Measurements from ENCODE around the gene RMP24.
"Not testable (repeated sequence)": the region's sequence is repeated elsewhere in the genome, so short reads cannot be mapped to it uniquely, and the experiment has no call there.

The RMP24 gene

GRCh38 chr18:35968278-35968880 lies 4.1 kb upstream of the RMP24 start:
- DNase-seq = no peak

GRCh38 chr18:35969676-35970075 lies 2.8 kb upstream of the RMP24 start:
- DNase-seq = no peak

GRCh38 chr18:35971661-35972196 lies 750 bp upstream of the RMP24 start:
- no peak for DNase-seq

GRCh38 chr18:35973650-35974049 lies 1.2 kb downstream of the RMP24 start:
- no peak for DNase-seq

GRCh38 chr18:35974181-35974580 lies 1.7 kb downstream of the RMP24 start:
- DNase-seq = no peak

- no peak for DNase-seq
Measured at GRCh38 chr18:35979112-35979511, 6.6 kb downstream of the RMP24 start.

- no peak for DNase-seq
Measured at GRCh38 chr18:35982409-35983114, 10.1 kb downstream of the RMP24 start.

GRCh38 chr18:35983147-35983546 lies 10.7 kb downstream of the RMP24 start:
- DNase-seq = no peak

- DNase-seq = no peak
Measured at GRCh38 chr18:35983818-35984217, 11.3 kb downstream of the RMP24 start.

GRCh38 chr18:35991696-35992095 lies 19.2 kb downstream of the RMP24 start:
- DNase-seq = no peak

GRCh38 chr18:35993013-35993412 lies 20.5 kb downstream of the RMP24 start:
- no peak for DNase-seq

GRCh38 chr18:35998967-35999366 lies 26.5 kb downstream of the RMP24 start:
- DNase-seq = peak; percentile 16

- no peak for DNase-seq
Measured at GRCh38 chr18:35999925-36000324, 27.4 kb downstream of the RMP24 start.

GRCh38 chr18:36006997-36007396 lies 34.5 kb downstream of the RMP24 start:
- no peak for DNase-seq

GRCh38 chr18:36009214-36009613 lies 36.7 kb downstream of the RMP24 start:
- no peak for DNase-seq

- DNase-seq = no peak
Measured at GRCh38 chr18:36012891-36013290, 40.4 kb downstream of the RMP24 start.

- DNase-seq = no peak
Measured at GRCh38 chr18:36015629-36016028, 43.1 kb downstream of the RMP24 start.

- DNase-seq = peak; percentile 65
Measured at GRCh38 chr18:36017232-36017631, 44.8 kb downstream of the RMP24 start.

GRCh38 chr18:36020174-36020711 lies 47.8 kb downstream of the RMP24 start:
- no peak for DNase-seq

GRCh38 chr18:36023336-36023735 lies 50.9 kb downstream of the RMP24 start:
- DNase-seq = no peak

- DNase-seq = not testable (repeated sequence)
Measured at GRCh38 chr18:36024241-36024640, 51.8 kb downstream of the RMP24 start.

- no peak for DNase-seq
Measured at GRCh38 chr18:36025025-36025424, 52.5 kb downstream of the RMP24 start.

GRCh38 chr18:36028859-36029258 lies 56.4 kb downstream of the RMP24 start:
- DNase-seq = no peak
